Spinal cord (tissue), 10 donors: ENCODE measurements around the gene VGF. TPM values are rescaled to one million over a fixed set of nuclear protein-coding genes. Genes with fewer than 3 reads are reported as not detected.

ENCODE experiments used
- DNase-seq, 6 donors: peaks; one replicate each; pipeline versions ENCODE4 v3.0.0 to v3.0.0-alpha.2; 2013 to 2015; ENCODE audit warnings: low spot score in 6 of 6, low read depth in 4 of 6
- H3K27ac ChIP-seq: one replicate; pipeline ENCODE4 v1.5.1; 2013; ENCODE audit warnings: low read depth, low read length, control low read depth
- H3K27me3 ChIP-seq: one replicate; pipeline ENCODE4 v1.6.1; 2013; ENCODE audit warnings: low read length; ENCODE audit not compliant: control insufficient read depth, insufficient read depth
- H3K36me3 ChIP-seq: one replicate; pipeline ENCODE4 v1.6.1; 2013; ENCODE audit warnings: low read length; ENCODE audit not compliant: control insufficient read depth, insufficient read depth
- H3K4me1 ChIP-seq: one replicate; pipeline ENCODE4 v1.6.1; 2013; ENCODE audit warnings: low read length; ENCODE audit not compliant: control insufficient read depth, insufficient read depth
- H3K4me3 ChIP-seq: one replicate; pipeline ENCODE4 v1.5.1; 2013; ENCODE audit warnings: low read depth, low read length, control low read depth
- H3K9me3 ChIP-seq: one replicate; pipeline ENCODE4 v1.6.1; 2013; ENCODE audit warnings: low read length; ENCODE audit not compliant: control insufficient read depth, insufficient read depth
- WGBS: methylation state at CpG from one replicate; pipeline ENCODE4 v1.1.5; 2013; ENCODE audit warnings: missing lambda C conversion rate; ENCODE audit not compliant: insufficient coverage; 5-methylcytosine and 5-hydroxymethylcytosine counted together
- long read RNA-seq, 4 donors: transcript quantifications; one replicate each; lab custom pipeline, GENCODE V29; 2026
- polyA plus RNA-seq, 2 donors: library from polyadenylated mRNA; unstranded; fragments of 120-200 nt; gene quantifications; one replicate each; pipeline ENCODE4 v1.2.1, GENCODE V29; 2013; ENCODE audit not compliant: insufficient read length in 2 of 2
- total RNA-seq, 2 donors: library from RNA; depleted of rRNA in 1 of 2; stranded (reverse); fragments of 120-200 nt in 1 of 2; fragments of >200 nt in 1 of 2; gene quantifications; one replicate each; pipeline versions ENCODE4 v1.2.3 to v1.2.4, GENCODE V29; 2013 to 2014
- donor health status: healthy.

Gene VGF
- total RNA-seq: 10 to 100 TPM in 1 of 2 donors, 1 to 10 TPM in 1; 7.9 to 19.9 TPM
- polyA plus RNA-seq: 10 to 100 TPM; 58.2 to 70.2 TPM
- long read RNA-seq, donor 1, transcript VGF-201 (2 exons, 2,575 nt): major isoform, 10 of 10 reads
- long read RNA-seq, donor 1, partial matches to known transcripts: 0 of 10 reads
- long read RNA-seq, donor 1, other reads (novel, unspliced or antisense): 0 of 10 reads
- long read RNA-seq, donor 2, transcript VGF-201 (2 exons, 2,575 nt): major isoform, 8 of 9 reads
- long read RNA-seq, donor 2, partial matches to known transcripts: 0 of 9 reads
- long read RNA-seq, donor 2, other reads (novel, unspliced or antisense): 0 of 9 reads
- long read RNA-seq, donor 3, transcript VGF-201 (2 exons, 2,575 nt): major isoform, 10 of 10 reads
- long read RNA-seq, donor 3, partial matches to known transcripts: 0 of 10 reads
- long read RNA-seq, donor 3, other reads (novel, unspliced or antisense): 0 of 10 reads
- long read RNA-seq, donor 4: 0 reads

- Histone ChIP-seq H3K9me3 (no peaks in the 10 kb centered on the region), H3K27me3 (peaks cover 62% of the 10 kb centered on the region), H3K4me3 (peak within 1 kb of the TSS; percentile 41), H3K36me3 (peaks cover 9% of the 10 kb centered on the region), H3K4me1 (peaks cover 63% of the 10 kb centered on the region), H3K27ac (peak within 1 kb of the TSS; percentile 47)
- 0% methylated on average over 67 of the region's 74 CpGs for WGBS
- peak; percentile 84 to 99 (median 90) for DNase-seq
These were observed at the start of gene VGF for GRCh38 chr7:101165075-101165957. TSS of gene VGF (minus strand) at chr7:101165569. CDS start at chr7:101164843, 726 bp downstream.

- Histone ChIP-seq H3K36me3 (peaks cover 85% of the 10 kb centered on the region), H3K27ac (no peak overlapping the region), H3K4me3 (no peak overlapping the region), H3K27me3 (no peaks in the 10 kb centered on the region), H3K4me1 (peaks cover 17% of the 10 kb centered on the region), H3K9me3 (no peaks in the 10 kb centered on the region)
- no peak for DNase-seq
- WGBS: 88% methylated on average over 7 of the region's 8 CpGs
These were observed 46.6 kb upstream of the VGF start for GRCh38 chr7:101212014-101212413.

- Histone ChIP-seq H3K4me1 (peaks cover 12% of the 10 kb centered on the region), H3K4me3 (no peak overlapping the region), H3K27ac (no peak overlapping the region), H3K36me3 (peaks cover 89% of the 10 kb centered on the region), H3K27me3 (no peaks in the 10 kb centered on the region), H3K9me3 (no peaks in the 10 kb centered on the region)
- 95% methylated on average over 23 of the region's 24 CpGs for WGBS
- no peak for DNase-seq
These were observed 46.1 kb upstream of the VGF start for GRCh38 chr7:101211501-101211900.

GRCh38 chr7:101210143-101210542 is 44.8 kb upstream of the VGF start:
- Histone ChIP-seq H3K36me3 (peaks cover 88% of the 10 kb centered on the region), H3K9me3 (no peaks in the 10 kb centered on the region), H3K4me1 (no peaks in the 10 kb centered on the region), H3K4me3 (no peak overlapping the region), H3K27ac (no peak overlapping the region), H3K27me3 (no peaks in the 10 kb centered on the region)
- 93% methylated on average over 12 of the region's 19 CpGs for WGBS
- DNase-seq: no peak

GRCh38 chr7:101208794-101209193 is 43.4 kb upstream of the VGF start:
- 94% methylated on average over 8 of the region's 14 CpGs for WGBS

GRCh38 chr7:101207459-101207858 is 42.1 kb upstream of the VGF start:
- Histone ChIP-seq H3K27me3 (peaks cover 11% of the 10 kb centered on the region), H3K27ac (no peak overlapping the region), H3K36me3 (peaks cover 67% of the 10 kb centered on the region), H3K4me1 (no peaks in the 10 kb centered on the region), H3K9me3 (no peaks in the 10 kb centered on the region), H3K4me3 (no peak overlapping the region)
- 91% methylated on average over 17 of the region's 17 CpGs for WGBS
- DNase-seq: no peak

More at GRCh38 chr7:101208794-101209193, 43.4 kb upstream of the VGF start:
- no peaks in the 10 kb centered on the region for H3K27me3 ChIP-seq
- DNase-seq: no peak
- H3K27ac ChIP-seq: no peak overlapping the region
- no peaks in the 10 kb centered on the region for H3K9me3 ChIP-seq
- no peaks in the 10 kb centered on the region for H3K4me1 ChIP-seq
- H3K4me3 ChIP-seq: no peak overlapping the region
- peaks cover 80% of the 10 kb centered on the region for H3K36me3 ChIP-seq

GRCh38 chr7:101206665-101207042 is 41.3 kb upstream of the VGF start:
- 91% methylated on average over 15 of the region's 19 CpGs for WGBS
- DNase-seq: no peak
- Histone ChIP-seq H3K4me3 (no peak overlapping the region), H3K9me3 (no peaks in the 10 kb centered on the region), H3K4me1 (peaks cover 7% of the 10 kb centered on the region), H3K36me3 (peaks cover 59% of the 10 kb centered on the region), H3K27me3 (peaks cover 20% of the 10 kb centered on the region), H3K27ac (no peak overlapping the region)

GRCh38 chr7:101205901-101206664 is 40.7 kb upstream of the VGF start:
- no peak for DNase-seq
- Histone ChIP-seq H3K27me3 (peaks cover 25% of the 10 kb centered on the region), H3K9me3 (no peaks in the 10 kb centered on the region), H3K4me3 (no peak overlapping the region), H3K36me3 (peaks cover 54% of the 10 kb centered on the region), H3K27ac (no peak overlapping the region), H3K4me1 (peaks cover 10% of the 10 kb centered on the region)
- WGBS: 85% methylated on average over 28 of the region's 32 CpGs
